ENCODE results near the gene GPR137B. TPM values are rescaled to one million over a fixed set of nuclear protein-coding genes. Genes with fewer than 3 reads are reported as not detected.

GPR137B gene
- total RNA-seq, 1 donor from 2014 or later: 16.1 TPM

DNA sequence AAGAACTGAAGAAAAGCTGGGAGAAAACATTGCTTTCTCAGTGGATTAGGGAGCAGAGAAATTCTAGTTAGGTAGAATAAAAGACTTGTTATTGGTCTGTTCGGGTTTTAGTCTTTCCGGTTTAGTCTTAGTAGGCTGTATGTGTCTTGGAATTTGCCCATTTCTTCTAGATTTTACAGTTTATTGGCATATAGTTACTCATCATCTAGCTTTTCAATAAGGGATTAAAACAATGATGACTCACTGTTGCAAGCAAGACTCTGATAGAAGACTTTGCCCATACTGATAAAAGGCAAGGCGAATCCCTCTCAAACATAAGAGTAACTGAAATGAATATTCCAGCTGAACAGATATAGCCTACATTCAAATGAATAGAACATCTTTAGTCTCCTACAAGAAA, 62.3 kb downstream of the GPR137B start:
- no peak for DNase-seq

DNA sequence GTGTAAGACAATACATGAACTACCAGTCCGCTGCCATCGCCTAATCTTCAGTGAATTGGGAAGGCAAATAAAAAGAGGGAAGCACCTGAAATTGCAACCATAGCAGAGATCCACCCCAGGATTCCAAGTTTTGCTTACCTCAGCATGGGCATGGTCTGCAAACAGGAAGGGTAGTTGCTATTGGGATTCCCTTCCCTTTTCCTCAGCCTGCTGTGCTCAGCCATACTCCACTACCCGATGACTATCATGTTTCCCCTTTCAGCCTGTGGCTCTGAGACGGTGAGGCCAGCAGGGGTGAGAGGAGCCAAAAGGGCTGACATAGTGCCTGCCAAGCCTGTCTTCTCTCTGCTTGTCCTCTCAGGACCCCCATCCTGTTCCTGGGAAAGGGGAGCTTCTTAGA, 64.2 kb downstream of the GPR137B start:
- no peak for DNase-seq

DNA sequence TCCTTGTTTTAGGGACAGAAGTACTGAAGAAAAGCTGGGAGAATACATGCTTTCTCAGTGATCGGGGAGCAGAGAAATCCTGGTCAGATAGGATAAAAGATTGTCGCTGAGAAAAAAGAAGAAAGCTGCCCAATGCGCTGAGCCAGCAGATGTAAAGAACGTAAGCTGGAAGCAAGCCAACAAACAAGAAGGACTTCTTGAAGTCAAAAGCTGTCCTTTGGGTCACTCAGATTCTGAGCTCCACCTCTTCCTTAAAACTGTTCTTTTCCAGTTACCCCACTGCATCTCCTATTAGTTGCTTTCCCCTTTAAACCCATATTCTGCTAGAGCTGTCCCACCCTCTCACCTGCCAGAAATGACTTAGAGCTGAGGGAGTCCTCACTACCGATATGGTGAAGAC, 64.8 kb downstream of the GPR137B start:
- DNase-seq: no peak

DNA sequence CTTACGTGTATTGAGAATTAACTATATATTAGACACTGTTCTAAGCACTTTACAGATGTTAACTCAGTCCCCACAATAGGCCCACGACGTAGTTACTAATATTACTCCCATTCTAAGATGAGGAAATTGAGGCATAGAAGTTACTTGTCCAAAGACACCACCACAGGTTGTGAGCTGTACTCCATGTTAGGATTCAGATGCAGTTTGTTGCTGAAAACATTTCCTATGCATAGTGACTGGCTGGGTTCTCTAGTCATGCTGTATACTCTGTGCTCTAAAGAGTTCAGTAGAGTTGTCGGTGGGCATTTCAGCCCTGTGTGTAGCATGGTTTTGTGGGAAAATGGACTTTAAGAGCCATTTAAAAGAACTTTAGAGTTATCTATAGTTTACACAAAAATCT, 65.2 kb downstream of the GPR137B start:
- no peak for DNase-seq

DNA sequence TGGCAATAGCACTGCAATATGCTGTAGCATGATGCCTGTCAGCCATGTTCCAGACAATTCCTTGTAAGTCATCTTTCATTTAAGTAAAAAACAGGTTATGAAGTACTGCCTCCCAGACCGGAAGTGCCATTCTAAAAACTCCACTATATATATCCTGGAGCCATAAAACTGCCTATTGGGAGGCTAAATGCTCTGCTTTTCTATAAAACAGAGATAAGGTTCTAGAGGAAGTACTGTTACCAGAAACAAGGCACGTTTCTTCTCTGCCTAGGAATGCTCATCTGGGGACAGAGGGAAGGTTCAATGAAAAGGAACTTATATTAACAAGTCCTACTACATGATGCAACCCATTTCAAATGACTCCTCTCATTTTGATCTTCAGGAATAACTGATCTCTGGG, 66.8 kb downstream of the GPR137B start:
- DNase-seq: no peak

DNA sequence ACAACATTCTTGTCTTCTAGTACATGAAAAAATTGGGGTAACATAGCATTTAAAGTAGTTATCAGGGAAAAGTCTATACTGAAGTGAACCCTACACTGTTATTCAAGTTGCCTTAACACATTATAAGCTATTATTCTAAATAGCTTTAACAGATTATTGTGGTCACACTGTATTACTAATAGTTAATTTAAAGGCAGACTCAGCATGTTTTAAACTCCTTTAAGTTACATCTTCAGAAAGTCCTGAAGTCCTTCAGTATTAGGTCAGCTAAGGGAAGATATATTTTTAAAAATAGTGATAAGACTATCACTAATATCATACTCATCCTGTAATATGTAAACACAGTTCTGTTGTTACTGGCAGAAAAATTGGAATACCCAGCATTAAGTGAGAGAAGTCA, 67.4 kb downstream of the GPR137B start:
- DNase-seq: no peak

GRCh38 chr1:236211815-236212214, 69.5 kb downstream of the GPR137B start:
- DNase-seq: no peak

DNA sequence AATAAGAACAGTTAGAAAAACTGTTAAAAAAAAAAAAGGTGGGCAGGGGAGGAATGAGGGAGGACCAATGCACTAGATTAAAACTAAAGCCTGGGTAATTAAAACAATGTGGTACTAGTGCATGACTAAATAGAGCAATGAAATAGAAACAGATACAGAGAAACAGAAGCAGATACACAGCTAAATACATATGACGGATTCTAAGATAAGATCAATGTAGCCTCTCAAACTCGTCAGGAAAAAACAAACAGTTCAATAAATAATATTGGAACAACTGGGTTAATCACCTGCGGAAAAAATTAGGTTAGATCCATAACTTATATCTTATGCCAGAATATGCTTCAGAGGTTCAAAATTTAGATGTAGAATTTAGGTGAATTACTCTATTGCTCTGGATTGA, 71.2 kb downstream of the GPR137B start:
- DNase-seq: no peak

DNA sequence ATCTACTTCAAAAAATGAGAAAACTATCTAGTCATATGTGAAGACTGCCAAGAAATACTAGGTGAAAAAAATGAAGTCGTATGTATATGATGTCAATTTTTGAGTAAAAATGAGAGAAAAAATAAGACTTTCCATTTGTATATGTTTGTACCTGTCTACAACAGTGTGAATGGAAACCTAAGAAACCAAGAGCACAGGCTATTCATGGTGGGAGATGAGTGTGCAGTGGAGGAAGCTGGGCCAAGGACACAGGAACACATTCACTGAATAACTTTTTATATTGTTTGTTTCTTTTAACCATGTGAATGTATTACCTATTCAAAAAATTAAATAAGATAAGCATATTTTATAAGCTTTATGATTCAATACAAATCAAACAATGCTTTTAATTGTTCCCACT, 72.4 kb downstream of the GPR137B start:
- no peak for DNase-seq

DNA sequence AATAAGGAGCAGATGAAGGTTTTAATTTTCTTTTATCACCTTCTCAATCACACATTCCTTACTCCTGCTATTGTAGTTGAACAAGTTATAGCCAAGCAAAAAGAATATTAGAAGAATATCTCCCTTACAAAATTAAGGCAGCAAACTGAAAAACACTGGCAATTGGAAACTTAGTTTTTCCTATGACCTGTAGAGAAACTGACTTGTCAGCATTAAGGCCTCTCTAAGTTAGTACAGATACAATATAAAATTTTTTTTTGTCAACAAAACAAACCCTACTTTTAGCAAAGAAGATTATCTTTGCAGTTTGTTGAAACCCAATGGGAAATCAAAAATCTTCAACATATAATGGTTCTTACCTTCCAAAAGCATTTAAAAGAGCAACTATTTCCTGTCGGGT, 78.1 kb downstream of the GPR137B start:
- DNase-seq: no peak

DNA sequence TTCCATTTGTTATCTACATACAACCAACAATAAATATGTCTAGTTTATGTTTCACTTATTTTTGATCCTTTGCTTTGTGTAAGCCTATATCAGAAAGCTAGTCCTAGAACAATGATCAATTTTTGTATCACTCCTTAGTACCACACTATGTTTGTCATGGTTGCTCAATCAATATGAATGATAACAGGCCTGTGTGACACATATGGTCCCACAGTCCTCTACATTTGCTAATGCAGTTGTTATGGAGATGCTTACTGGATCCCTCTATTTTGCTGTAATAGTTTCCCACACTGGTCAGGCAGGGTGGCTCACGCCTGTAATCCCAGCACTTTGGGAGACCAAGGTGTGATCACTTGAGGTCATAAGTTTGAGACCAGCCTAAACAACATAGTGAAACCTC, 80.3 kb downstream of the GPR137B start:
- no peak for DNase-seq

- no peak for DNase-seq
Measured at GRCh38 chr1:236228411-236228810, 86.1 kb downstream of the GPR137B start.

DNA sequence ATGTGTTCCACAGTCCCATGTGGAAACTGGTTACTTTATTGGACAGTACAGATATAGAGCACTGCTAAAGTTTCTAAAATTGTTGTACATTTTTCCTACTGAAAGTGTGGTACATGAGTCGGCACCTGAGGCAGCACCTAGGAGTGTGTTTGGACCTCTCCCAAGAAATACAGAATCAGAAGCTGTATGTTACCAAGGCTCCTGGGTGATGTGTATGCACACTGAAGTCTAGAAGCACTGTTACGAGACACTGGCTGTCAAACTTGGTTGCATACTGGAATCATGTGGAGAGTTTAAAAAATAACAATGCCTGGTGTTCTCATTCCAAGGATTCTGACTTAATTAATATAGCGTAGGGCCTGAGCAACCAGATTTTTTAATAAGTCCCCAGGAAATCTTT, 92.8 kb downstream of the GPR137B start:
- DNase-seq: no peak

DNA sequence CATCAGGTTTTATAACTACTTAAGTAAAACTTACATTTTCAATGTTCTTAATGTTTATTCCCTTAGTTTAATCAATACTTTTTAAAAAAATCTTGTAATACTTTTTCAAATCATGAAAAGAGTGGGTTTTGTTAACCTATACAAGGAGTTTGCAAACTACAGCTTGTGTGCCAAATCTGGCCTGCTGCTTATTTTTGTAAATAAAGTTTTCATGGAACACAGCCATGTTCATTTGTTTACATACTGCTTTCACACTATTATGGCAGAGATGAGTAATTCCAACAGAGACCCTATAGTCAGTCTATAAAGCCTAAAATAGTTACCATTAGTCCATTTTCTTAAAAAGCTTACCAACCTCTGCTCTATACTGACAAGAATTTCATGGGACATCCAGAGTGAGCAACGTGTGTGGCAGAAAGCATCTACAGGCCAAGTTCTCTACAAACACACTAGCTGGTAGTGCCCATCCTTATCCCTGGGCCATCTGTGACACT, 96.8 kb downstream of the GPR137B start:
- no peak for DNase-seq

GRCh38 chr1:236240675-236241074, 98.3 kb downstream of the GPR137B start:
- no peak for DNase-seq

GRCh38 chr1:236242568-236242967, 100.2 kb downstream of the GPR137B start:
- no peak for DNase-seq

DNA sequence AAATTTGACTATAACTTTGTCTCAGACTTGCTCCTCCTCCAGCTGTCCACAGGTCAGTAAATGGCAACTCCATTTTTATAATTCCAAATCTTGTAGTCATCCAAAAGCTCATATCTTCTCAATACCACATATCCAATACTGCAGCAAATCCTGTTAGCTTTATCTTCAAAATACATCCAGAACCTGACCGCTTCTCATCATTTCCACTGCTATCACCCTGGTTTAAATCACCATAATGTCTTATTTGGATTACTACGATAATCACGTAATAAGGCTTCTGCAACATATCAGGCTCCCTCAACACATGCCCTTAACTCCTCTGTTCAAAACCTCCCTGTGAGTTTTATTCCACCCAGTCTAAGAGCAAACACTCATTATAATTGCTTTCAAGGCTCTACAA, 104.9 kb downstream of the GPR137B start:
- no peak for DNase-seq

GRCh38 chr1:236251587-236251986, 109.2 kb downstream of the GPR137B start:
- no peak for DNase-seq

- DNase-seq: no peak
Measured at GRCh38 chr1:236253119-236253518, 110.8 kb downstream of the GPR137B start.

DNA sequence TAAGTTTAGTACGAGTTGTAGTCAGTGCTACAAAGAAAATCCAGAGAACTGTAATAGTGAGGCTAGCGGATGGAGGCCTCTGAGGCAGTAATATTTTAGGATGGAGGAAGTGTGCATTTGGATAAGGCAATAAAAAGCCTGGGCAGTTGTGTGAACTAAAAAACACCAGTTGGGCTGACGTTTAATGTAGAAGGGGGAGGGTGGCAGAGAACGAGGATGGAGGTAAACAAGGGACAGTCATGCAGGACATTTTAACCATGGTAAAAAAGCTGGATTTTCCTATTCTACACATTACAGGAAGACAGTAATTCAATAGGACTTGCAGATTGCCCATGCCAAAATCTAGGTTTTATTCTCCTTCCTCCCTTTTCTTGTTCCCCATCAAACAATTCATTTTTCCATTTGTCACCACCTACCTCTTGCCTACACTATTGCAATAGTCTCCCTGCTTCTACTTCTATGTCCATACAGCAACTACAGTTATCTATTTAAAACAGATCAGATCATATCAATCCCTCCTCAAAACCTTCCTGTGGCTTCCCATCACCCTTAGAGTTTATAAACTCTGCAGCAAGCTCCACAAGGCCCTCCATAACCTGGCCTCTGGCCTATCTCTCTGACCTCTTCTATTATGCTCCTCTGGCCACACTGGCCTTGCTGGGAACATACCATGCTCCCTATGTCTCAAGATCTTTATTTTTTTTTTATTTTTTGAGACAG, 111.7 kb downstream of the GPR137B start:
- DNase-seq: no peak

GRCh38 chr1:236257216-236257615, 114.9 kb downstream of the GPR137B start:
- no peak for DNase-seq

DNA sequence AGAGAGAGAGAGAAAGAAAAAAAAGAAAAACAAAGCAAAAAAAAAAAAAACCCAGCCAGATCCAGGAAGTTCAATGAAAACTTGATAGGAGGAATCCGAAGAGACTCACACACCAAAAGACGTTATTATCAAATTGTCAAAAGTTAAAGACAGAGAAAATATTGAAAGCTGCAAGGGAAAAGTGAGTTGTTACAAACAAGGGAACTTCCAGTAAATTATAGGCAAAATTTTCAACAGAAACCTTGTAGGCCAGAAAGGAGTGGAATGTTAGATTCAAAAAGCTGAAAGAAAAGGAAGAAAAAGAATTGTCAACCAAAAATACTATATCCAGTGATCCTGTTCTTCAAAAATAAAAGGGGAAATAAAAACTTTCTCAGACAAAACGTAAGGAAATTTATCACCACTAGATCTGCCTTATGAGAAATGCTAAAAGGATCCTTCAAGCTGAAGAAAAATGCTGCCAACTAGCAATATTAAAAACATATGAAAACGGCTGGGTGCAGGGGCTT, 115.8 kb downstream of the GPR137B start:
- no peak for DNase-seq

All from skin of body (tissue), 2 donors.